ENCODE results near the gene INTS3.
"Not testable (repeated sequence)": the region's sequence is repeated elsewhere in the genome, so short reads cannot be mapped to it uniquely, and the experiment has no call there.

INTS3 gene

GRCh38 chr1:153711026-153711425 lies 16.8 kb upstream of the INTS3 start:
- no peak for DNase-seq

- not testable (repeated sequence) for DNase-seq
Observed at GRCh38 chr1:153716211-153716610, 11.6 kb upstream of the INTS3 start.

- no peak for DNase-seq
Observed at GRCh38 chr1:153717330-153717729, 10.5 kb upstream of the INTS3 start.

GRCh38 chr1:153723687-153724086 lies 4.2 kb upstream of the INTS3 start:
- no peak for DNase-seq

- not testable (repeated sequence) for DNase-seq
Observed at GRCh38 chr1:153724634-153725033, 3.2 kb upstream of the INTS3 start.

- peak; percentile 36 for DNase-seq
Observed at GRCh38 chr1:153728305-153729066, 636 bp downstream of the INTS3 start.

- no peak for DNase-seq
Observed at GRCh38 chr1:153730468-153730988, 2.7 kb downstream of the INTS3 start.

GRCh38 chr1:153733970-153734369 lies 6.1 kb downstream of the INTS3 start:
- no peak for DNase-seq

- no peak for DNase-seq
Observed at GRCh38 chr1:153734396-153735089, 6.7 kb downstream of the INTS3 start.

- no peak for DNase-seq
Observed at GRCh38 chr1:153735090-153735420, 7.2 kb downstream of the INTS3 start.

GRCh38 chr1:153741986-153742385 lies 14.1 kb downstream of the INTS3 start:
- no peak for DNase-seq

GRCh38 chr1:153742411-153743142 lies 14.7 kb downstream of the INTS3 start:
- no peak for DNase-seq

GRCh38 chr1:153745417-153745816 lies 17.6 kb downstream of the INTS3 start:
- DNase-seq = no peak

GRCh38 chr1:153746174-153746573 lies 18.3 kb downstream of the INTS3 start:
- DNase-seq = no peak

- no peak for DNase-seq
Observed at GRCh38 chr1:153748903-153749302, 21.1 kb downstream of the INTS3 start.

- DNase-seq = peak; percentile 76 to 78
Observed at GRCh38 chr1:153749408-153750005, 21.7 kb downstream of the INTS3 start.

- no peak for DNase-seq
Observed at GRCh38 chr1:153750026-153750995, 22.5 kb downstream of the INTS3 start.

GRCh38 chr1:153752072-153752471 lies 24.2 kb downstream of the INTS3 start:
- no peak for DNase-seq

- DNase-seq = no peak
Observed at GRCh38 chr1:153752571-153753195, 24.8 kb downstream of the INTS3 start.

- no peak for DNase-seq
Observed at GRCh38 chr1:153754266-153754665, 26.4 kb downstream of the INTS3 start.

GRCh38 chr1:153760440-153760839 lies 32.6 kb downstream of the INTS3 start:
- DNase-seq = no peak

Data from activated CD4-positive, alpha-beta T cell treated with anti-CD3 and anti-CD28 coated beads for 4 hours (primary cell).